ENCODE measurements around the gene ZNF213.

DNA sequence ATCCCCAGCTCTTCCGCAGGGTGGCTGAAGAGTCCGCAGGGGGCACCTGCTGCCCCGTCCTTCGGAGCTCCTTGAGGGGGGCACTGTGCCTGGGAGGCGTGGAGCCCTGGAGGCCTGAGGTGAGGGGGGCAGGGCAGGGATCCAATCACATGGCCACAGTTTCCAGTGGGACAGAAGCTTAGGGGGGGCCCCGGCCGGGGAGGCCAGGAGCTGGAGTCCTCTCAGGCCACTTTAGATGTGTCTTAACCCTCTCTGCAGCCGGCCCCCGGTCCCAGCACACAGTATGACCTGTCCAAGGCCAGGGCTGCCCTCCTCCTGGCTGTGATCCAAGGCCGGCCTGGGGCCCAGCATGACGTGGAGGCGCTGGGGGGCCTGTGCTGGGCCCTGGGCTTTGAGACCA is 10.8 kb downstream of the ZNF213 start:
- TF ChIP-seq, protein P1, sequence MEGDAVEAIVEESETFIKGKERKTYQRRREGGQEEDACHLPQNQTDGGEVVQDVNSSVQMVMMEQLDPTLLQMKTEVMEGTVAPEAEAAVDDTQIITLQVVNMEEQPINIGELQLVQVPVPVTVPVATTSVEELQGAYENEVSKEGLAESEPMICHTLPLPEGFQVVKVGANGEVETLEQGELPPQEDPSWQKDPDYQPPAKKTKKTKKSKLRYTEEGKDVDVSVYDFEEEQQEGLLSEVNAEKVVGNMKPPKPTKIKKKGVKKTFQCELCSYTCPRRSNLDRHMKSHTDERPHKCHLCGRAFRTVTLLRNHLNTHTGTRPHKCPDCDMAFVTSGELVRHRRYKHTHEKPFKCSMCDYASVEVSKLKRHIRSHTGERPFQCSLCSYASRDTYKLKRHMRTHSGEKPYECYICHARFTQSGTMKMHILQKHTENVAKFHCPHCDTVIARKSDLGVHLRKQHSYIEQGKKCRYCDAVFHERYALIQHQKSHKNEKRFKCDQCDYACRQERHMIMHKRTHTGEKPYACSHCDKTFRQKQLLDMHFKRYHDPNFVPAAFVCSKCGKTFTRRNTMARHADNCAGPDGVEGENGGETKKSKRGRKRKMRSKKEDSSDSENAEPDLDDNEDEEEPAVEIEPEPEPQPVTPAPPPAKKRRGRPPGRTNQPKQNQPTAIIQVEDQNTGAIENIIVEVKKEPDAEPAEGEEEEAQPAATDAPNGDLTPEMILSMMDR (conservative IDR thresholded peaks at IDR 0.05 in 1 of 2, IDR thresholded peaks at IDR 0.05 in 1 of 2; ENCODE audit: low read depth in 1 of 2, low read length in 2 of 2), result no peak
- no peak for TF ChIP-seq EZH2 (IDR thresholded peaks at IDR 0.05; ENCODE audit: low read length, missing control alignments)
